Measurements from ENCODE around the gene STIM1.
A peak's percentile ranks its signal among the peaks of the same experiment; 100 is the strongest.

Gene STIM1

DNA sequence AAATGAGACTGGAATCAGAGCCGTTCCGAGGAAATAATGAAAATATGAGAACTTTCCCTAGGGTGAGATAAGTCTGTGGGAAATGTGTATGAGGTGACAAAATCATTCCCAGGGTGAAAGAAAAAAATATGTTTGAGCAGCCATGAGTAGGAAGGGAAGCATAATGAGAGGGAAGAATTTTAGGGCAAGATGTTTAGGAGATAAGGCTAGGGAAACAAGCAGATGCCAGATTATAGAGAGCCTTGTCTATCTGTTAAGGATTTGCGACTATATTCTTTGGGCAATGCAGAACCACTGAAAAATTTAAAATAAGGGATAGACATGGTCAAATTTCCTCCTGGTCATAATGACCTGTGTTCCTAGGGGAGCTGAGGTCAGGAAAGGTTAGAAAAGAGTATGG is 54.4 kb downstream of the STIM1 start:
- no peak for DNase-seq (ENCODE audit: low read depth in 2 of 2, low spot score in 1 of 2)

- no peak for DNase-seq (ENCODE audit: low read depth in 2 of 2, low spot score in 1 of 2)
Measured at GRCh38 chr11:3911908-3912505, 56.5 kb downstream of the STIM1 start.

GRCh38 chr11:3913921-3914320 is 58.5 kb downstream of the STIM1 start:
- DNase-seq (ENCODE audit: low read depth in 2 of 2, low spot score in 1 of 2), result no peak

- DNase-seq (ENCODE audit: low read depth in 2 of 2, low spot score in 1 of 2), result no peak
Measured at GRCh38 chr11:3914805-3915204, 59.3 kb downstream of the STIM1 start.

- DNase-seq (ENCODE audit: low read depth in 2 of 2, low spot score in 1 of 2), result no peak
Measured at GRCh38 chr11:3916962-3917361, 61.5 kb downstream of the STIM1 start.

GRCh38 chr11:3920148-3920852 is 64.8 kb downstream of the STIM1 start:
- DNase-seq (ENCODE audit: low read depth in 2 of 2, low spot score in 1 of 2), result peak; percentile 58 to 66

- no peak for DNase-seq (ENCODE audit: low read depth in 2 of 2, low spot score in 1 of 2)
Measured at GRCh38 chr11:3922056-3922455, 66.6 kb downstream of the STIM1 start.

GRCh38 chr11:3925513-3925912 is 70.0 kb downstream of the STIM1 start:
- DNase-seq (ENCODE audit: low read depth in 2 of 2, low spot score in 1 of 2), result no peak

- no peak for DNase-seq (ENCODE audit: low read depth in 2 of 2, low spot score in 1 of 2)
Measured at GRCh38 chr11:3926458-3927095, 71.1 kb downstream of the STIM1 start.

- no peak for DNase-seq (ENCODE audit: low read depth in 2 of 2, low spot score in 1 of 2)
Measured at GRCh38 chr11:3927129-3927796, 71.8 kb downstream of the STIM1 start.

DNA sequence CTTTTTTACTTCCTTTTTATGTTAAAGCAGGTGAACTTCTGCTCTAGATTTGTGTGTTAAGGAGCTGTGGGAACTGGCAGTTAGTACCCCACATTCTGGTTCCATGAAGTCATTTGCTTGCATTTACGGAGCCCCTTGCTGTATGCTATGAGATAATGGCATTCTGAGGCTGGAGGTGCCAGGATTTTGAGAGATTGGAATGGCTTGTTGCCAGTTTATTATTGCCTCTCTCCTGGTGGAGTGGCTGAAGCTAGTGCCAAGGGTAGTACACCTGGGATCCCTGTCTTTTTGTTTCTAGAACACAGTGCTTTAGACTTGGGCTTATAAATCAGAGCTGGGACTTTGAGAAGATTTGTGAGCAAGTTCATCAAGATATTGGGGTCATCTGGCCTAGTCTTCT is 73.8 kb downstream of the STIM1 start:
- no peak for DNase-seq (ENCODE audit: low read depth in 2 of 2, low spot score in 1 of 2)

DNA sequence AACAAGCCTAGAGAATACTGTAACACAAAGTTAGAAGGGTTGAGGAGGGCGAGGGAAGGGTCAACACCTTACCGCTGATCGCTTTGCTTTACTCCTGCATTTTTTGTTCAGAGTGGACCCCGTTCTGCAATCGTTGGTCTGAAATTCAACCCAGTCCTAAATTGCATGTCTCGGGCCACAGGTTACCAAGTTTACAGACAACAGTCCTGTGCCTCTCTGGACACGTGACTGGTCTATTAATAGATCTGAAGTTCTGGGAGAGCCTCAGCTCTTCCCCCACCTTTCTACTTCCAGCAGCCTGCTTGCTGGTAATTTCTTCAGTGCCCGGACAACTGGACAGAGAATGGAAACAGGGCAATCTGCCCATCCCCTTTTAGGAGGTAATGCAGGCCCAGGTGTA is 74.2 kb downstream of the STIM1 start:
- DNase-seq (ENCODE audit: low read depth in 2 of 2, low spot score in 1 of 2), result no peak

DNA sequence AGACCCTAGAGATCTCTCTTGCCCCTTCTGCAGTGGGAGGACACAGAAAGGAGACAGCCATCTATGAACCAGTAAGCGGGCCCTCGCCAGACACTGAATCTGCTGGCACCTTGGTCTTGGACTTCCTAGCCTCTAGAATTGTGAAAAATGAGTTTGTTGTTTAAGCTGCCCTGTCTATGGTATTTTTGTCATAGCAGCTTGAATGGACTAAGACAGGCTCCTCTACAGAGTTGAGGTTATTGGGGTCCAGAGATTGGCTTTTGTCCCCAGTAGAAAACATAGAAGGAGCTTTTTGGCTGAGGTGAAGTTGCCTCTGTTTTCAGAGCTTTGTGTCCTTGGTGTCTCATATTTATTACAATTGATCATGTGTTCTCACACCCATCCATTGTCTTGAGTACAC is 77.2 kb downstream of the STIM1 start:
- no peak for DNase-seq (ENCODE audit: low read depth in 2 of 2, low spot score in 1 of 2)

DNA sequence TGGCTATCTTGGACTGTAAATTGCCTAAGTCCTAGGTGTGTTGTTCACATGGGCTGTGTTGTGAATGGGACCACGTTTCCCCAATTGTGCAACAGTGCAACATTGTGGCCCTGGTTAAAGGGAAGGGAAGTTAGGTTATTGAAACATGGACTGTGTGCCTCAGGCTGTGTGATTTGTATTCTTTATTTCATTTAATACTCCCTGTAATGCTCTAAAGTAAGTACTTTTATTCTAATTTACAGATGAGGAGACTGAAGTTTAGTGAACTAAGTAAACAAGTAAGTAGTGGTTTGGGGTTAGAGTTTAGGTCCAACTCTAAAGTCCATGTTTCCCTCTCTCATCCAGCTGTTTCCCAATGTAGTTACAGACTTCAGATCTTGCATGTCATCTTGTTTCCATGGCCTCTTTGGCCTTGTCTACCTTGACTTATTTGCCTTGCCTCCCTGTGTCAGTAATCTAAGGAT is 77.7 kb downstream of the STIM1 start:
- DNase-seq (ENCODE audit: low read depth in 2 of 2, low spot score in 1 of 2), result no peak

DNA sequence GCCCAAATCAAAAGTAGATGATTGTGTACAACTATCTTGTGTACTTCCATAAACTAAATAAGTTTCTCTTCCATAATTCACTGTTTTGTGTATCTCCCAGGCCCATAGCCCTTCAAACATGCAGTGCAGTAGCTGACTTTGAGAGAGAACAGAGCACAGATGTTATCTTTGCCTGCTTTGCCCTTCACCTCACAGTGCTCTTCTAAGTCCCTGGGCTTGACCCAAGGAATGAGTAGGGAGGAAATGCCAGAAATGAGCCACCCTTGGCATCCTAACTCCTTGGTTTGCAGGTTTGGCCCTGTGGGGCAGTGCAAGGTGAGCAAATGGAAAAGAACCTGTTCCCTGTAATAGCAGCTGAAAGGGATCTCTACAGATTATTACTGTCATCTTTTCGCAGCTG is 79.2 kb downstream of the STIM1 start:
- DNase-seq (ENCODE audit: low read depth in 2 of 2, low spot score in 1 of 2), result no peak

DNA sequence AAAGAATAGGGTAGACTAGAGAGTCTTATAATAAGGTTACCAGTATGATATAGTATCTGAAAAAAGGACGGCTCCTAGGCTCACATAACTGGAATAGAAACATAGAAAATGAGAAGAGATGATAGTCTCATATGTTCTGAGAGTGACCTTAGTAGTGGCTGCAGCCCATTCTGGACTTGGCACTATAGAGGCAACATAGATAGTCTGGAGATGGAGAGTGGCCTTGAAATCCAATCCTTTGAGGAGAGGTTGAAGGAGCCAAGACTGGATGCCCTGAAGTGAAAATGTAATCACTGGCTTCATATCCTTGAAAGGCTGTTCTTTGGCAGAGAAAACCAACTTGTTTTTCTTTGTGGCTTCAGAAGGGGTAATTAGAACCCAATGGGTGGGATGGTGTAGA is 81.1 kb downstream of the STIM1 start:
- DNase-seq (ENCODE audit: low read depth in 2 of 2, low spot score in 1 of 2), result no peak

DNA sequence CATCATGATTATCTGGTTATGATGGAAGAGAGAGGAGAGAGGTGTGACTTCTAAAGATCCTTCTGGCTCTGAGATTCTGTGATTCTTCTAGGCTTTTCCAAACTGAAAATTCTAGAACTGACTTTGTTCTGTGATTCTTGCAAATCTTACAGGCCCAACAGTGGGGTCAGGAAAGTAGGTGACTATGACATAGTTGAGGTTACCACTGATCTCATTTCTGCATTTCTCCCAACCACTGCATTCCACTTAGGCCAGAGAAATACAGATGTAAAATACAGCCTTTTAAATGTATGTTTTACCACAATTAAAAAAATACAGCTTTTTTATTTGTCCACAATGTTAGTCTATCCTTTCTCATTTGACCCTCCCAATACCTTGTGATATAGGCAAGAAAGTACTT is 83.7 kb downstream of the STIM1 start:
- no peak for DNase-seq (ENCODE audit: low read depth in 2 of 2, low spot score in 1 of 2)

DNA sequence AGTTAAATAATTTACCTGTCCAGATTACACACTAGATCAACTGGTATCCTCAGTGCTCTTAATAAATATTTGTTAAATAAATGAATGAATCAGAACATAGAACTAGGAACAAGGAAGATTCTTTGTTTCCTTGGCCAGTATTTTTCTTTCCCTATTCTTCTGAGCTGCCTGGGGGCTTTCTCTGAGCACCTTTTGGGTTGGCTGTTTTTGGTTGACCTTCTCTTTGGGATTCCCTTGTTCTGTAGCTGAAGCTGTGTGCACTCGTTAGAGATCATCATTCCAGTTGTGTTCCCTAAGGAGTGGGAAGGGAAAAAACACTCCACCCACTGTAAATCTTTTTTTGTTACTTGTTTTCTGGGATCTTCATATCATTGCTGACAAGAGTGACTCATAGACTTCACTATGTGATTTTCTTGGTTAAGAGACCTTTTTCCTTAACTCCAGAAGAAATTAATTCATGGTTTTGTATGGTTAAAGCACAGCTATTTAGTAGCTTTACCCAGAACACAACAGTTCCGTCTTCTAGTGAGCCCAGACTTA is 84.3 kb downstream of the STIM1 start:
- no peak for DNase-seq (ENCODE audit: low read depth in 2 of 2, low spot score in 1 of 2)

GRCh38 chr11:3942160-3942955 is 86.9 kb downstream of the STIM1 start:
- DNase-seq (ENCODE audit: low read depth in 2 of 2, low spot score in 1 of 2), result no peak

- no peak for DNase-seq (ENCODE audit: low read depth in 2 of 2, low spot score in 1 of 2)
Measured at GRCh38 chr11:3942956-3943497, 87.6 kb downstream of the STIM1 start.

DNA sequence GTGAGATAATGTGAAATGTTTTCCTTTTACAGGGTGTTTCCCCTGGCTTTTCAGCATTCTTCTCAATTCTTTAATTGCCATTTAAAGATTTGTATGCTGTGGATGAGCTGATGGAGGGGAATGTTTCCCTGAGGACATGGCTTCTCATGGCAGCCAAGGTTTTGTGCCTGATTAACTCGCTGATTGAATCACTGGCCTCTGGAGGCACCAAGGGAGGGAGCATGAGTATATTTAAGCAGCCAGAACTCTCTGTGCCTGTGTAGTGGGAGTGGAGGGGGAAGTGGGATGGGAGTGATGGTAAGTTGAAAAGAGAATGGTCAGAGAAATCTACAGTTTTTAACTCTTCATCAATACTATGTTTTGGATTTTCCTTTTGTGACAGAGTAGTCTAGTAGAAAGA is 88.7 kb downstream of the STIM1 start:
- DNase-seq (ENCODE audit: low read depth in 2 of 2, low spot score in 1 of 2), result no peak
